A673 (cell line): Measurements from ENCODE around the gene BTNL8. TPM values are rescaled to one million over a fixed set of nuclear protein-coding genes. Genes with fewer than 3 reads are reported as not detected.

ENCODE experiments used
- BruUV-seq: library from RNA; stranded (reverse); fragments of 400-500 nt; replicated peaks from 2 replicates; lab custom pipeline; 2021; lab: Mats Ljungman, UMichigan
- CTCF ChIA-PET: fragments of 300-600 bp; sonication (Branson Sonifier 250); formaldehyde crosslinking; loops from one replicate; lab custom pipeline; 2022; ENCODE audit warnings: antibody characterized with exemption; lab: Charles Lee
- POLR2A ChIA-PET: fragments of 300-600 bp; sonication (Branson Sonifier 250); formaldehyde crosslinking; loops from one replicate; lab custom pipeline; 2022; ENCODE audit warnings: antibody characterized with exemption; ENCODE audit not compliant: low non-redundant PET; lab: Charles Lee
- DNase-seq: peaks from one replicate; pipeline ENCODE4 v3.0.0-alpha.2; 2015; ENCODE audit warnings: low spot score
- H3K27ac ChIP-seq: fragments of 200-600 bp; sonication (generic); 2 replicates; pipeline ENCODE4 v1.5.1; 2016; ENCODE audit warnings: mixed run types, low read depth, mild to moderate bottlenecking, mixed read lengths, antibody characterized with exemption, low read length; ENCODE audit not compliant: poor library complexity, severe bottlenecking
- H3K27me3 ChIP-seq: fragments of 200-600 bp; sonication (generic); replicated peaks from 2 replicates; pipeline ENCODE4 v1.6.1; 2017; ENCODE audit warnings: mixed run types, low read depth, mild to moderate bottlenecking, mixed read lengths, antibody characterized with exemption, low read length; ENCODE audit not compliant: insufficient read depth, poor library complexity
- H3K36me3 ChIP-seq: fragments of 200-600 bp; sonication (generic); 2 replicates; pipeline ENCODE4 v1.6.1; 2016; ENCODE audit warnings: mixed run types, mild to moderate bottlenecking, mixed read lengths, antibody characterized with exemption, low read length; ENCODE audit not compliant: insufficient read depth, poor library complexity, severe bottlenecking
- H3K4me1 ChIP-seq: fragments of 200-600 bp; sonication (generic); 2 replicates; pipeline ENCODE4 v1.6.1; 2017; ENCODE audit warnings: mixed run types, mild to moderate bottlenecking, mixed read lengths, antibody characterized with exemption, low read length; ENCODE audit not compliant: insufficient read depth, poor library complexity, severe bottlenecking
- H3K4me3 ChIP-seq: fragments of 200-600 bp; sonication (generic); 2 replicates; pipeline ENCODE4 v1.5.1; 2016; ENCODE audit warnings: low read depth, mixed run types, mild to moderate bottlenecking, mixed read lengths, low read length; ENCODE audit not compliant: poor library complexity, severe bottlenecking
- H3K9me3 ChIP-seq: fragments of 200-600 bp; sonication (generic); 2 replicates; pipeline ENCODE4 v1.6.1; 2016; ENCODE audit warnings: mixed run types, low read depth, mild to moderate bottlenecking, mixed read lengths, antibody characterized with exemption, low read length; ENCODE audit not compliant: poor library complexity, severe bottlenecking
- CTCF ChIP-seq: fragments of 300-800, 200-600 bp; sonication (generic); conservative IDR thresholded peaks from 2 replicates; pipeline ENCODE4 v1.5.1; 2017; ENCODE audit warnings: low read depth, mild to moderate bottlenecking, antibody characterized with exemption, low read length, moderate library complexity, mixed read lengths
- EZH2 ChIP-seq: fragments of 200-600 bp; sonication (generic); IDR thresholded peaks from 2 replicates; pipeline ENCODE4 v1.6.1; 2017; ENCODE audit warnings: borderline replicate concordance, low read depth, mild to moderate bottlenecking, mixed read lengths, antibody characterized with exemption, low read length; ENCODE audit not compliant: poor library complexity, severe bottlenecking
- intact Hi-C: fragments of 100-400 bp; cut with micrococcal nuclease; formaldehyde crosslinking; loops from one replicate; pipeline ENCODE4 v1.10.0; 2022; ENCODE audit not compliant: unreplicated experiment
- total RNA-seq: library from RNA; stranded (reverse); gene quantifications from 2 replicates; pipeline ENCODE4 v1.2.3, GENCODE V29; 2021

Gene BTNL8
- total RNA-seq, 1 experiment from 2014 or later, result not detected

- Histone ChIP-seq H3K27ac (no peak overlapping the region), H3K9me3 (peaks cover 57% of the 10 kb centered on the region), H3K36me3 (peaks cover 74% of the 10 kb centered on the region), H3K27me3 (no peaks in the 10 kb centered on the region), H3K4me3 (no peak overlapping the region), H3K4me1 (no peaks in the 10 kb centered on the region)
- intact Hi-C loops, result no loop called here
- CTCF ChIA-PET, result no interaction called here
- POLR2A ChIA-PET, result no interaction called here
- no peak for DNase-seq
- TF ChIP-seq EZH2 (no peak), CTCF (no peak)
- no TSS peak for BruUV-seq
Measured at GRCh38 chr5:180852495-180852894, 46.5 kb upstream of the BTNL8 start.

GRCh38 chr5:180853121-180853847 is 45.7 kb upstream of the BTNL8 start:
- H3K4me3 ChIP-seq, result no peak overlapping the region
- peaks cover 49% of the 10 kb centered on the region for H3K9me3 ChIP-seq
- ChIA-PET CTCF (no interaction called here), POLR2A (no interaction called here)
- H3K27me3 ChIP-seq, result no peaks in the 10 kb centered on the region
- H3K27ac ChIP-seq, result no peak overlapping the region
- no peaks in the 10 kb centered on the region for H3K4me1 ChIP-seq
- TF ChIP-seq EZH2 (no peak), CTCF (no peak)
- BruUV-seq, result no TSS peak
- DNase-seq, result no peak
- intact Hi-C loops, result no loop called here
- H3K36me3 ChIP-seq, result peaks cover 70% of the 10 kb centered on the region

- intact Hi-C loops, result no loop called here
- H3K27me3 ChIP-seq, result no peaks in the 10 kb centered on the region
- no TSS peak for BruUV-seq
- no peak overlapping the region for H3K4me3 ChIP-seq
- H3K4me1 ChIP-seq, result no peaks in the 10 kb centered on the region
- no peak overlapping the region for H3K27ac ChIP-seq
- ChIA-PET POLR2A (no interaction called here), CTCF (no interaction called here)
- H3K9me3 ChIP-seq, result peaks cover 44% of the 10 kb centered on the region
- peaks cover 70% of the 10 kb centered on the region for H3K36me3 ChIP-seq
- DNase-seq, result no peak
- no peak for TF ChIP-seq CTCF
- no peak for TF ChIP-seq EZH2
Measured at GRCh38 chr5:180853848-180854176, 45.1 kb upstream of the BTNL8 start.
